Smooth muscle cell (in vitro differentiated cells): ENCODE data around the gene PPFIBP1. TPM values are rescaled to one million over a fixed set of nuclear protein-coding genes. Genes with fewer than 3 reads are reported as not detected.

Experiments
- DNase-seq: peaks from one replicate; lab custom pipeline; 2025; ENCODE audit not compliant: unreplicated experiment; lab: John Stamatoyannopoulos, UW
- H2AFZ ChIP-seq: fragments of 200-600 bp; sonication (generic); 2 replicates; pipeline ENCODE4 v1.6.0; 2016; ENCODE audit warnings: antibody characterized with exemption, low read depth, mild to moderate bottlenecking
- H3F3A ChIP-seq: fragments of 200-600 bp; sonication (generic); 2 replicates; pipeline ENCODE4 v1.6.0; 2017; ENCODE audit warnings: antibody characterized with exemption, low read depth
- H3K27ac ChIP-seq: fragments of 200-600 bp; sonication (generic); 2 replicates; pipeline ENCODE4 v1.5.1; 2016; ENCODE audit warnings: low read depth, mild to moderate bottlenecking
- H3K27me3 ChIP-seq: fragments of 200-600 bp; sonication (generic); 2 replicates; pipeline ENCODE4 v1.6.1; 2016; ENCODE audit warnings: low read depth, mild to moderate bottlenecking
- H3K36me3 ChIP-seq: fragments of 200-600 bp; sonication (generic); 2 replicates; pipeline ENCODE4 v1.5.1; 2016; ENCODE audit warnings: low read depth
- H3K4me1 ChIP-seq: fragments of 200-600 bp; sonication (generic); 2 replicates; pipeline ENCODE4 v1.5.1; 2016; ENCODE audit warnings: low read depth
- H3K4me2 ChIP-seq: fragments of 200-600 bp; sonication (generic); 2 replicates; pipeline ENCODE4 v1.6.0; 2016; ENCODE audit warnings: mild to moderate bottlenecking
- H3K4me3 ChIP-seq: fragments of 200-600 bp; sonication (generic); 2 replicates; pipeline ENCODE4 v1.5.1; 2016; ENCODE audit warnings: mild to moderate bottlenecking
- H3K79me2 ChIP-seq: fragments of 200-600 bp; sonication (generic); 2 replicates; pipeline ENCODE4 v1.6.0; 2016; ENCODE audit warnings: low read depth, mild to moderate bottlenecking
- H3K9ac ChIP-seq: fragments of 200-600 bp; sonication (generic); 2 replicates; pipeline ENCODE4 v1.6.0; 2016; ENCODE audit warnings: low read depth
- H3K9me3 ChIP-seq: fragments of 200-600 bp; sonication (generic); replicated peaks from 2 replicates; pipeline ENCODE4 v1.5.1; 2016; ENCODE audit warnings: low read depth
- H4K20me1 ChIP-seq: fragments of 200-600 bp; sonication (generic); 2 replicates; pipeline ENCODE4 v1.6.0; 2016; ENCODE audit warnings: low read depth
- CTCF ChIP-seq: fragments of 200-600 bp; sonication (generic); IDR thresholded peaks from 2 replicates; pipeline ENCODE4 v1.5.1; 2017; ENCODE audit warnings: borderline replicate concordance, mild to moderate bottlenecking, antibody characterized with exemption; ENCODE audit not compliant: insufficient read depth, poor library complexity, severe bottlenecking
- WGBS: methylation state at CpG from one replicate; pipeline ENCODE4 v1.1.7; 2016; ENCODE audit warnings: low lambda C conversion rate; 5-methylcytosine and 5-hydroxymethylcytosine counted together
- polyA plus RNA-seq: library from polyadenylated mRNA; unstranded; fragments of >200 nt; fragmentation: Nextera tagmentation; extraction: Ambion mirVana; gene quantifications from 2 replicates; pipeline ENCODE4 v1.2.1, GENCODE V29; 2016
- total RNA-seq: library from RNA; depleted of rRNA; stranded (reverse); fragments of >200 nt; gene quantifications from 2 replicates; pipeline ENCODE4 v1.2.3, GENCODE V29; 2014

The PPFIBP1 gene
- total and polyA plus RNA-seq, 2 experiments from 2014 or later = 45.7 to 150 TPM

GRCh38 chr12:27619308-27619707 is 95.3 kb downstream of the PPFIBP1 start:
- peaks cover 22% of the 10 kb centered on the region for H3K4me1 ChIP-seq
- peaks cover 45% of the 10 kb centered on the region for H3K79me2 ChIP-seq
- no peak overlapping the region for H3K4me3 ChIP-seq
- no peak overlapping the region for H2AFZ ChIP-seq
- DNase-seq = no peak
- peak overlapping the region; percentile 91 for H3K27ac ChIP-seq
- H3F3A ChIP-seq = peaks cover 7% of the 10 kb centered on the region
- H3K9me3 ChIP-seq = no peaks in the 10 kb centered on the region
- no peaks in the 10 kb centered on the region for H4K20me1 ChIP-seq
- peak overlapping the region; percentile 68 for H3K4me2 ChIP-seq
- no peak for TF ChIP-seq CTCF
- no peaks in the 10 kb centered on the region for H3K27me3 ChIP-seq
- no peaks in the 10 kb centered on the region for H3K36me3 ChIP-seq
- H3K9ac ChIP-seq = no peak overlapping the region

DNA sequence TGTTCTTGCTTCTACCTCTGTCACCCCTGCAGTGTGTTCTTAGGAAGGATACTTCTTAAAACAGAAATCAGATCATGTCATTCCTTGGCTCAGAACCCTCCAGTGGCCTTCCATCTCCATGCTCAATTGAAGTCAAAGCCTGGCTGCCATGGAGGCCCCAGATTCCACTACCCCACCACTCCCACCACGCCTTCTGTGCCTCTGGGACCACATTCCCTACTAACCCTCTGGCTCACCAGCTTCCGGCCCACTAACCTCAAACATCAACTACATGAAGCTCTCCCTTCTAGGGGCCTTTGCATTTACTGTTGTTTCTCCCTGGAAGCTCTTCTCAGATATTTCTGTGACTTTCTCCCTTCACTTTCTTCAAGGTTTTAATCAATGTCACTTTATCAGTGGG is 96.1 kb downstream of the PPFIBP1 start:
- H3K9ac ChIP-seq = no peak overlapping the region
- no peak overlapping the region for H2AFZ ChIP-seq
- TF ChIP-seq CTCF = no peak
- H3K79me2 ChIP-seq = peaks cover 53% of the 10 kb centered on the region
- no peaks in the 10 kb centered on the region for H4K20me1 ChIP-seq
- WGBS = 79% methylated on average over 2 of the region's 2 CpGs
- H3K4me3 ChIP-seq = no peak overlapping the region
- H3K4me2 ChIP-seq = peak overlapping the region; percentile 22
- H3K4me1 ChIP-seq = peaks cover 18% of the 10 kb centered on the region
- H3K9me3 ChIP-seq = no peaks in the 10 kb centered on the region
- DNase-seq = no peak
- H3K36me3 ChIP-seq = no peaks in the 10 kb centered on the region
- H3K27me3 ChIP-seq = no peaks in the 10 kb centered on the region
- H3K27ac ChIP-seq = peak overlapping the region; percentile 91
- peaks cover 5% of the 10 kb centered on the region for H3F3A ChIP-seq

GRCh38 chr12:27622436-27623195 is 98.6 kb downstream of the PPFIBP1 start:
- Histone ChIP-seq H4K20me1 (no peaks in the 10 kb centered on the region), H3K27ac (peak overlapping the region; percentile 91), H3K36me3 (no peaks in the 10 kb centered on the region), H3K27me3 (no peaks in the 10 kb centered on the region), H3K4me1 (peaks cover 3% of the 10 kb centered on the region), H3F3A (no peaks in the 10 kb centered on the region), H2AFZ (no peak overlapping the region), H3K4me3 (no peak overlapping the region), H3K79me2 (peaks cover 67% of the 10 kb centered on the region), H3K4me2 (peak overlapping the region; percentile 61), H3K9ac (no peak overlapping the region), H3K9me3 (no peaks in the 10 kb centered on the region)
- WGBS = 71% methylated on average over 9 of the region's 9 CpGs
- DNase-seq = no peak
- TF ChIP-seq CTCF = no peak

GRCh38 chr12:27623645-27624044 is 99.6 kb downstream of the PPFIBP1 start:
- H3K27me3 ChIP-seq = no peaks in the 10 kb centered on the region
- H3K9me3 ChIP-seq = no peaks in the 10 kb centered on the region
- no peaks in the 10 kb centered on the region for H3K36me3 ChIP-seq
- 55% methylated on average over 5 of the region's 5 CpGs for WGBS
- no peak for DNase-seq
- H3K79me2 ChIP-seq = peaks cover 74% of the 10 kb centered on the region
- no peak overlapping the region for H2AFZ ChIP-seq
- H3K9ac ChIP-seq = no peak overlapping the region
- no peaks in the 10 kb centered on the region for H3F3A ChIP-seq
- H4K20me1 ChIP-seq = no peaks in the 10 kb centered on the region
- H3K27ac ChIP-seq = peak overlapping the region; percentile 91
- no peak for TF ChIP-seq CTCF
- H3K4me3 ChIP-seq = no peak overlapping the region
- H3K4me1 ChIP-seq = peaks cover 3% of the 10 kb centered on the region
- H3K4me2 ChIP-seq = peak overlapping the region; percentile 61
